Fibroblast of pulmonary artery (primary cell): ENCODE results near the gene TCTN2.

Source experiments
- DNase-seq: peaks from one replicate; pipeline ENCODE4 v3.0.0-alpha.2; 2010; ENCODE audit warnings: low read depth
- H3K4me3 ChIP-seq: replicated peaks from 2 replicates; pipeline ENCODE4 v1.5.1; 2011; ENCODE audit warnings: low read depth, mild to moderate bottlenecking, control low read depth, low read length, moderate library complexity
- CTCF ChIP-seq: IDR thresholded peaks from 2 replicates; pipeline ENCODE4 v1.5.1; 2011; ENCODE audit warnings: mild to moderate bottlenecking, control low read depth, low read length, inconsistent platforms; ENCODE audit errors: missing control alignments

Gene TCTN2

GRCh38 chr12:123712780-123713319 is 41.9 kb downstream of the TCTN2 start:
- no peak for TF ChIP-seq CTCF
- no peak for DNase-seq
- H3K4me3 ChIP-seq: peak overlapping the region; percentile 87

GRCh38 chr12:123713398-123713797 is 42.5 kb downstream of the TCTN2 start:
- peak; percentile 16 for DNase-seq
- TF ChIP-seq CTCF: no peak
- H3K4me3 ChIP-seq: peak overlapping the region; percentile 87

GRCh38 chr12:123713823-123714585 is 43.1 kb downstream of the TCTN2 start:
- DNase-seq: no peak
- no peak for TF ChIP-seq CTCF
- H3K4me3 ChIP-seq: peak overlapping the region; percentile 87

GRCh38 chr12:123715195-123715594 is 44.3 kb downstream of the TCTN2 start:
- DNase-seq: no peak
- TF ChIP-seq CTCF: no peak
- H3K4me3 ChIP-seq: no peak overlapping the region

- DNase-seq: no peak
- TF ChIP-seq CTCF: no peak
- no peak overlapping the region for H3K4me3 ChIP-seq
Observed at GRCh38 chr12:123717350-123717749, 46.4 kb downstream of the TCTN2 start.

- TF ChIP-seq CTCF: no peak
- no peak overlapping the region for H3K4me3 ChIP-seq
- no peak for DNase-seq
Observed at GRCh38 chr12:123720141-123720814, 49.4 kb downstream of the TCTN2 start.
